Measurements from ENCODE around the gene IGF2BP1.
A peak's percentile ranks its signal among the peaks of the same experiment; 100 is the strongest.
"Not testable (repeated sequence)": the region's sequence is repeated elsewhere in the genome, so short reads cannot be mapped to it uniquely, and the experiment has no call there.

IGF2BP1 gene

GRCh38 chr17:49020609-49021008, 23.4 kb downstream of the IGF2BP1 start:
- no peak for DNase-seq (ENCODE audit: low spot score)

DNA sequence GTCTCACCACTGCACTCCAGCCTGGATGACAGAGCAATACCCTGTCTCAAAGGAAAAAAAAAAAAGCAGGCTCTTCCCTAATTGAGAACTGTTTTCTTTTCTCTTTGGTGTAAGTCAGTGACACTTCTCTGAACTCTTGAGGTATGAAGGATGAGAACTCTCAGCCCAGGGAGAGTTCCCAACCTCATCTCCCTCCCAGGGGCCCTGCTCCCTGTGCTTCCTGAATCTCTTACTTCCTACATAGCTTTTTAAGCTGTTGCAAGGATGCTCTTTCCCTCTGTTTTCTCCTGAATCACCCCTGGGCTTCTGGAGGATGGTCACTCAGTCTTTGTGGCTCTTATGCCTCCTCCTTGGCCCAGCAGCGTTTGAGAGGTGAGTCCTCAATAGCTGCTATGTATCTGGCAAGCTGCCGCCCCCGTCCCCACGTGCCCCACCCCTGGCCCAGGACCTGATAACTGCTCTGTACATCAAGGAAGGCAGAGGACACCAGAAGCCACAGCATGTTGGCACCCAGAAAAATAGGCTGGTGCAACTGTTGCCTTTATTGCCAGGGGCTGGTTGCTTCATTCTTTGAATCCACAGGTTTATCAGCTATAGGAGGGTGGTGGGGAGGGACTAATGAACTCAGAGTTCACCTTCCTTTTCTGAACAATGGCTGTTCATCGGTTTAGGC, 24.0 kb downstream of the IGF2BP1 start:
- DNase-seq (ENCODE audit: low spot score) = no peak

DNA sequence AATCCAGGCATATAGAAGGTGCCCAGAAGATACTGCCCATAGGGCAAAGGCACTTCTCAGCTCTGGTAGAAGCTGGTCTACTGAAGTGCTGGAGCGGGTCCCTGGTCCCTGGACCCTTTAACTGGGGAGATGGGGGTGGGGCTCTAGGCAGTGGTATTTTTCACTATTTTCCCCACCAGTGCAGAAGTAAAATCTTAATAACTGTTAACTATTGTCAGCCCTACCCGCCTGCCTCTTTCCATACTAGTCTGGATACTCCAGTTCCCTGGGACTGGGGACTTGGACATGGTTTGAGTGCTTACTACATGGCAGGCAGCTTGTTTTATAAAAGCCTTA, 24.6 kb downstream of the IGF2BP1 start:
- no peak for DNase-seq (ENCODE audit: low spot score)

DNA sequence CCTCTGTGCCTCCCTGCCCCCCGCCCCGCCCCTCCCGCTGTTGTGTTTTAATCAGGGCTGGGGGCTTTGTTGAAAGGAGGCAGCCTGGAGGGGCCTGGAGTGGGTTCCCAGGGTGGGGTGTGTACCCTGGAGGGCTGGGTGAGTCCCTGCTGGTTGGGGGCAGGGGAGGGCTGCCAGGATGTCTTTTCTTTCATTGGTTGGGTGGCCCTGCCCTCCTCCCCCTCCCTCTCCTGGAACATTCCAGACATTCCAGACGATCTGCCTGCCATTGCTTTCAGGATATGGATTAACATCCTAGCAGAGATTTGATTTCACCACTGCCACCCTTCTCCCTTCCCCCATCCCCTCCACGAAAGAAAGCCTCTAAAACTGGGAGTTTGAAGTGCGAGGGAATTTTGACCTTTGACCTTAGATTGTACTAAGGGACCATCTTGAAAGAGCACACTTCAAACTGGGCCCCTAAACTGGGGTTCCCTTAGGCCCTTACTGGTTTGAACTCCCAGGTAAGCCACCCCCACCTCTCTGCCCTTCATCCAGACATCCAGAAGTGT, 25.3 kb downstream of the IGF2BP1 start:
- DNase-seq (ENCODE audit: low spot score) = no peak

GRCh38 chr17:49024523-49024922, 27.3 kb downstream of the IGF2BP1 start:
- DNase-seq (ENCODE audit: low spot score) = no peak

DNA sequence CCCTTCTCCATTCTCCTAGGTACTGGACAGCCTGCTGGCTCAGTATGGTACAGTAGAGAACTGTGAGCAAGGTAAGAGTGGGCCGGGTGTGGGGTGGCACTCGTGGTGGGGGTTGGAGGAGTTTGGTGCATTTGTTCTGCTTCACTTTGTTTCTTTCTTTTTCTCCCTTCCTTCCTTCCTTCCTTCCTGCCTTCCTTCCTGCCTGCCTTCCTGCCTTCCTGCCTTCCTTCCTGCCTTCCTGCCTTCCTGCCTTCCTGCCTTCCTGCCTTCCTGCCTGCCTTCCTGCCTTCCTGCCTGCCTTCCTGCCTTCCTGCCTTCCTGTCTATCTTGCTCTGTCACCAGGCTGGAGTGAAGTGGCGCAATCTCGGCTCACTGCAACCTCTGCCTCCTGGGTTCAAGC, 29.3 kb downstream of the IGF2BP1 start:
- not testable (repeated sequence) for DNase-seq (ENCODE audit: low spot score)

GRCh38 chr17:49028271-49028670, 31.1 kb downstream of the IGF2BP1 start:
- DNase-seq (ENCODE audit: low spot score) = no peak

- DNase-seq (ENCODE audit: low spot score) = no peak
Observed at GRCh38 chr17:49029801-49030200, 32.6 kb downstream of the IGF2BP1 start.

DNA sequence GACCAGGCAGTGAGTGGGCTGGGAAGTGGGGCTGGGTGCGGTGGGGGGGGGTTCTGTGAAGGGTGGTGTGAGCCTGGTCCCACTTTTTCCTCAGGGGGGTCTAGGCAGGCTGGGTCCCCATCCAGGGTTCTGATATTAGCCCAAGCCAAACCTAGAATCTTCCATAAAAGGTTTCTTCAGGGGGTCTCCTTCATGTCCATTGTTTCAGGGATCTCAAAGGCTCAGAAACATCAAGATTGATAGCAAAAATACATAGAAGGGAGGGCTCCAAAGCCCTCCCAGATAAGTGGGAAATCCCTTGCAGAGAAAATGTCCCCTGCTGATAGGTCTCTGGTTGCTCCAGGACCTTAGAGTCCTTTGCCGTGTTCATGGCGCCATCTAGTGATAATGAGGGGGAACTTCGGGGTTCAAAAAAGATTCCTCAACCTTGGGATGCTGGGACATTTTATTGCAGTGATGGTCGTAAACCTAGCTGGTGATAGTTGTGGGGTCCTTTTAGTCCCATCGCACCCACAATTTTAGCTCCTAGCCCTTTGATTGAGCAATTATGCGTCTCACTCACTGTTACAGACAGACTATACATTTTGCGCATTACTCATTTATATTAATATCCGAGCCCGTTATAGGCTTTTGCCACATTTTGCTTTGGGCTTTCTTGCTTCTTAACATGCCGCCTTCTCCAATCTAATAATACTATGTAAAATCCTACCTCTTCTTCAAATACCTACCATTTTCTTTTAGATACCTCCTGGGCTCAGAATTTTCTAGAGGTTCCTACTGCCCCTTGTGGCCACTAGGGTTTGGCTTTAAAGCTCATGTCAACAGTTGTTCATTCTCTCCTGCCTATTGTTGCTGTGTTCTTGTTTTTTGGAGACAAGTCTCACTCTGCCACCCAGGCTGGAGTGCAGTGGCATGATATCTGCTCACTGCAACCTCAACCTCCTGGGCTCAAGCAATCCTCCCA, 35.1 kb downstream of the IGF2BP1 start:
- peak; percentile 86 for DNase-seq (ENCODE audit: low spot score)

DNA sequence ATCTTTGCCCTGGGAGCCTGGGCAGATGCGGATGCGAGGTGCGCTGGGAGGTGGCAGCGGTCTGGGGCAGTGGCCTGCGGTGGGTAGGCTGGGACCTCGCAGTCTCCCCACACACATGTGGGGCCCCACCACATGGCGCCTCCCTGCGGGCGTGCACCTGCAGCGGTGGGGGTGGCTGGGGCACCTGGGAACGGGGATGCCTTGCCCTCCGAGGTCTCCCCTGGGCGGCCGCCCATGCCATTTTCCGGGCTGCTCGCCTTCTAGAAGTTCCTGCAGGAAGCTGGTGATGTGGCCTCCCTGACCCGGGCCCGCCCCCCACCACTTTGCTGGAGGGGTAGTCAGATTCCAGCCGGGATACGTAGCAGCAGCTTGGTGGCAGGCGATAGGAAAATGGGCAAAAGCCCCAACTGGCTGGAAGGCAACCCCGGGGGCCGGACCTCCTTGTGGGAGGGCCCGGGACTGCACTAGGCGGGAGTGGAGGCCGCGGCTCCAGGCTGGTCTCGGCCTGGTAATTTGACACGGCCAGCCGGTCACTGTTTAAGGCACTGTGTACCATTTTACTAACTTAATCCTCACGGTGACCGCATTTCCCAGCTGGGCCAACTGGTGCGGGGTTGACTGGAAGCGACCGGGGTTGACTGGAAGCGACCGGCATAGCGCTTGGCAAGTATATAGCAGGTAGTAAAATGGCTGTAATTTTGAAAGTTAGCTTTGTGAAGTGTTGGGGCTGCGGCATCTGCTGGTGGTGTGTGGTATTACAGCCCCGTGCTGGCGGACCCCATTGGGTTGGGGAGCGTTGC, 38.5 kb downstream of the IGF2BP1 start:
- peak; percentile 47 for DNase-seq (ENCODE audit: low spot score)

- DNase-seq (ENCODE audit: low spot score) = no peak
Observed at GRCh38 chr17:49036270-49036626, 39.1 kb downstream of the IGF2BP1 start.

DNA sequence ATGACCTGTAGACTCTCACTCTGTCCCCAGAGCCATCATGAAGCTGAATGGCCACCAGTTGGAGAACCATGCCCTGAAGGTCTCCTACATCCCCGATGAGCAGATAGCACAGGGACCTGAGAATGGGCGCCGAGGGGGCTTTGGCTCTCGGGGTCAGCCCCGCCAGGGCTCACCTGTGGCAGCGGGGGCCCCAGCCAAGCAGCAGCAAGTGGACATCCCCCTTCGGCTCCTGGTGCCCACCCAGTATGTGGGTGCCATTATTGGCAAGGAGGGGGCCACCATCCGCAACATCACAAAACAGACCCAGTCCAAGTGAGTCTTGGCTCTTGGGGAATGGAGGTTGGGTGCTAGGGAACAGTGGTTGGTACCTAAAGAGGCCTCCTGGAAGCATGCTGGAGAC, 41.0 kb downstream of the IGF2BP1 start:
- no peak for DNase-seq (ENCODE audit: low spot score)

DNA sequence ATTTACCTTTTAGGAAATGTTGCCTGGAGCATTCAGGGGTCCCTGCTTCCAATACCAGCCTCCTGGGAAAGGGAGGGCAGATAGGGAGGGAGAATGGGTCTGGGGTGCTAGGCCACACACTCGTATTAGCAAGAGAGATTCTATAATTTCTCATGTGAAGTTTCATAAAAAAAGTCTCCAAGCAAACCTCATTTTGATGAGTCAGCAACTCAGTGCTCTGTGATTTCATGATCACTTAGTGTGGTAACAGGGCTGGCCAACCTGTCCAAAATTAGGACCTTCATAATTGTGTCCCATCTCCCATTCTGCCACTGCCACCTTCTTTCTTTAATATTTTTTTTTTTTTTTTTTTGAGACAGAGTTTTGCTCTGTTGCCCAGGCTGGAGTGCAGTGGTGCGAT, 41.4 kb downstream of the IGF2BP1 start:
- no peak for DNase-seq (ENCODE audit: low spot score)

DNA sequence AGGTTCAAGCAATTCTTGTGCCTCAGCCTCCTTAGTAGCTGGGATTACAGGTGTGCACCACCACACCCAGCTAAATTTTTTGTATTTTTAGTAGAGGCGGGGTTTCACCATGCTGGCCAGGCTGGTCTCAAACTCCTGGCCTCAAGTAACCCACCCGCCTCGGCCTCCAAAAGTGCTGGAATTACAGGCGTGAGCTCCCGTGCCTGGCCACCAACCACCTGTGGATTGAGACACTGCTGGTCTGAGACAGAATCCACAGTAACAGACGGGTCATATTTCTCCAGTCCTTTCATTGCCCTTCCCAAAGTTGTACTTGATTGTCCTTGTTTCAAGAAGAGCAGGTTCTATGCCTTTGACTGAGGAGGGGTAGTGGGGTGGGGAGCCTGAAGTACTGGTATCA, 42.3 kb downstream of the IGF2BP1 start:
- not testable (repeated sequence) for DNase-seq (ENCODE audit: low spot score)

GRCh38 chr17:49041527-49041926, 44.3 kb downstream of the IGF2BP1 start:
- DNase-seq (ENCODE audit: low spot score) = no peak

- no peak for DNase-seq (ENCODE audit: low spot score)
Observed at GRCh38 chr17:49045376-49045775, 48.2 kb downstream of the IGF2BP1 start.

DNA sequence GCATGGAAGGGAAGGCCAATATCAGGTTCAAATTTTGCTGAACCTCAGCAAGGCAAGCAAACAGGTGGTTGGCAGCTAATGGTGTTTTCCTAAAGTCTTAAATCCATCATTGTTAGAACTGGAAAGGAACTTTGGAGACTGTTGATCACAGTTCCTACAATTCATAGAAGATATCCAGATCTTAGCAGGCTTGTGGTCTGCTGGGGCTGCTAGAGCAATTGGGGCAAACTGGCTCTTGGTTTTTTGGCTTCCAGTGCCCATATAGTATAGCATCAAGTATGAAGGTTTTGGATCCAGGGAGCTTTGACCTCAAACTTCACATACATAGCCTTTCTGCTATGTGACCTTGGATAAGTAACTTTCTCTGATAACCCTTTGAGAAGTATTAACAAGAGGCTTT, 49.7 kb downstream of the IGF2BP1 start:
- no peak for DNase-seq (ENCODE audit: low spot score)

DNA sequence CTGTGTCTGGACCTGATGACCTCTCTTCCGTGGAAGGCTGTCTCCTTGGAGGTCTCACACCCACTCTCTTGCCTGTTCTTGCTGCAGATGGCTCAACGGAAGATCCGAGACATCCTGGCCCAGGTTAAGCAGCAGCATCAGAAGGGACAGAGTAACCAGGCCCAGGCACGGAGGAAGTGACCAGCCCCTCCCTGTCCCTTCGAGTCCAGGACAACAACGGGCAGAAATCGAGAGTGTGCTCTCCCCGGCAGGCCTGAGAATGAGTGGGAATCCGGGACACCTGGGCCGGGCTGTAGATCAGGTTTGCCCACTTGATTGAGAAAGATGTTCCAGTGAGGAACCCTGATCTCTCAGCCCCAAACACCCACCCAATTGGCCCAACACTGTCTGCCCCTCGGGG, 52.1 kb downstream of the IGF2BP1 start:
- DNase-seq (ENCODE audit: low spot score) = no peak

DNA sequence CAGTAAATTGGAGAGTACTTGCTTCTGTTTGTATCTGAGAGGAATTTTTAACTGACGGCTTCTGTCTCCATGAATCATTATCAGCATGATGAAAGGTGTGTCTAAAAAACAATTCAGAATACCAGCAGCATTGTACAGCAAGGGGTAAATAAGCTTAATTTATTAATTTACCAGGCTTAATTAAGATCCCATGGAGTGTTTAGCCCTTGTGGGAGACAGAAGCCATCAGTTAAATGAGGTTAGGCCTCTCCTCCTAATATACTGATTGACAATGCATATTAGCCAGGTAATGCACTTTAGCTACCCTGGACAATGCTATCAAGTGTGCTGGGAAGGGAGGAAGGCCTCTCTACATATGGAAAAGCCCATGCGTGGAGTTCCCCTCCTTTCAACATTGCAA, 53.4 kb downstream of the IGF2BP1 start:
- DNase-seq (ENCODE audit: low spot score) = no peak

- DNase-seq (ENCODE audit: low spot score) = no peak
Observed at GRCh38 chr17:49051269-49051668, 54.1 kb downstream of the IGF2BP1 start.

DNA sequence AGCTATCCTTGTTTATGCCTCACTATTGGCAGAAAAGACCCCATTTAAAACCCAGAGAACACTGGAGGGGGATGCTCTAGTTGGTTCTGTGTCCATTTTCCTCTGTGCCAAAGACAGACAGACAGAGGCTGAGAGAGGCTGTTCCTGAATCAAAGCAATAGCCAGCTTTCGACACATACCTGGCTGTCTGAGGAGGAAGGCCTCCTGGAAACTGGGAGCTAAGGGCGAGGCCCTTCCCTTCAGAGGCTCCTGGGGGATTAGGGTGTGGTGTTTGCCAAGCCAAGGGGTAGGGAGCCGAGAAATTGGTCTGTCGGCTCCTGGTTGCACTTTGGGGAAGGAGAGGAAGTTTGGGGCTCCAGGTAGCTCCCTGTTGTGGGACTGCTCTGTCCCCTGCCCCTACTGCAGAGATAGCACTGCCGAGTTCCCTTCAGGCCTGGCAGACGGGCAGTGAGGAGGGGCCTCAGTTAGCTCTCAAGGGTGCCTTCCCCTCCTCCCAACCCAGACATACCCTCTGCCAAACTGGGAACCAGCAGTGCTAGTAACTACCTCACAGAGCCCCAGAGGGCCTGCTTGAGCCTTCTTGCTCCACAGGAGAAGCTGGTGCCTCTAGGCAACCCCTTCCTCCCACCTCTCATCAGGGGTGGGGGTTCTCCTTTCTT, 56.1 kb downstream of the IGF2BP1 start:
- DNase-seq (ENCODE audit: low spot score) = no peak

Measured in HuH-7.5 (cell line).